H9 (cell line): Measurements from ENCODE around the gene SYCE3. TPM values are rescaled to one million over a fixed set of nuclear protein-coding genes. Genes with fewer than 3 reads are reported as not detected.

Experiments used
- DNase-seq: peaks from one replicate; pipeline ENCODE4 v3.0.0-alpha.2; 2017
- H2AFZ ChIP-seq: one replicate; pipeline ENCODE4 v1.6.1; 2013; ENCODE audit warnings: mild to moderate bottlenecking, low read length, control low read depth, moderate library complexity
- H2AK5ac ChIP-seq: 2 replicates; pipeline ENCODE4 v1.6.1; 2013; ENCODE audit warnings: low read length, control low read depth, mixed read lengths; ENCODE audit not compliant: insufficient read length
- H2BK120ac ChIP-seq: one replicate; pipeline ENCODE4 v1.6.1; 2013; ENCODE audit warnings: low read depth, mild to moderate bottlenecking, low read length, control low read depth, inconsistent platforms; ENCODE audit not compliant: poor library complexity, severe bottlenecking
- H2BK12ac ChIP-seq: 2 replicates; pipeline ENCODE4 v1.6.1; 2013; ENCODE audit warnings: low read length, control low read depth, mixed read lengths, low read depth; ENCODE audit not compliant: insufficient read length
- H2BK15ac ChIP-seq: 2 replicates; pipeline ENCODE4 v1.6.1; 2013; ENCODE audit warnings: low read depth, low read length, control low read depth
- H2BK20ac ChIP-seq: one replicate; pipeline ENCODE4 v1.6.1; 2013; ENCODE audit warnings: low read depth, mild to moderate bottlenecking, low read length, control low read depth, inconsistent platforms; ENCODE audit not compliant: poor library complexity, severe bottlenecking
- H2BK5ac ChIP-seq: 2 replicates; pipeline ENCODE4 v1.6.1; 2013; ENCODE audit warnings: low read length, control low read depth, mixed read lengths; ENCODE audit not compliant: insufficient read length
- H3K14ac ChIP-seq: 2 replicates; pipeline ENCODE4 v1.6.1; 2013; ENCODE audit warnings: low read length, control low read depth; ENCODE audit not compliant: insufficient read depth
- H3K18ac ChIP-seq: 2 replicates; pipeline ENCODE4 v1.6.1; 2013; ENCODE audit warnings: low read depth, mild to moderate bottlenecking, mixed read lengths, low read length, control low read depth; ENCODE audit not compliant: insufficient read length
- H3K23ac ChIP-seq: 2 replicates; pipeline ENCODE4 v1.6.1; 2013; ENCODE audit warnings: low read length, control low read depth, mixed read lengths, low read depth; ENCODE audit not compliant: insufficient read length
- H3K23me2 ChIP-seq: 2 replicates; pipeline ENCODE4 v1.6.1; 2013; ENCODE audit warnings: low read depth, mild to moderate bottlenecking, mixed read lengths, low read length, control low read depth; ENCODE audit not compliant: insufficient read length, poor library complexity, severe bottlenecking
- H3K27ac ChIP-seq: 2 replicates; pipeline ENCODE4 v1.5.1; 2013; ENCODE audit warnings: low read length, control low read depth, mixed read lengths, low read depth; ENCODE audit not compliant: insufficient read length
- H3K27me3 ChIP-seq: 2 replicates; pipeline ENCODE4 v1.6.1; 2013; ENCODE audit warnings: low read length, control low read depth, inconsistent platforms; ENCODE audit not compliant: insufficient read depth
- H3K4ac ChIP-seq: 2 replicates; pipeline ENCODE4 v1.6.1; 2013; ENCODE audit warnings: low read depth, mild to moderate bottlenecking, control low read depth, inconsistent platforms, low read length, moderate library complexity
- H3K4me1 ChIP-seq: 2 replicates; pipeline ENCODE4 v1.6.1; 2013; ENCODE audit warnings: low read length, control low read depth, inconsistent platforms; ENCODE audit not compliant: insufficient read depth
- H3K4me2 ChIP-seq: 2 replicates; pipeline ENCODE4 v1.6.1; 2013; ENCODE audit warnings: low read length, control low read depth, mixed read lengths; ENCODE audit not compliant: insufficient read length, insufficient read depth
- H3K56ac ChIP-seq: 2 replicates; pipeline ENCODE4 v1.6.1; 2013; ENCODE audit warnings: low read depth, mild to moderate bottlenecking, mixed read lengths, low read length, control low read depth; ENCODE audit not compliant: insufficient read length
- H3K79me1 ChIP-seq: 2 replicates; pipeline ENCODE4 v1.6.1; 2013; ENCODE audit warnings: low read depth, mild to moderate bottlenecking, moderate library complexity, low read length, control low read depth, inconsistent platforms; ENCODE audit not compliant: insufficient read depth, poor library complexity, severe bottlenecking
- H3K79me2 ChIP-seq: 2 replicates; pipeline ENCODE4 v1.6.1; 2013; ENCODE audit warnings: low read length, control low read depth, inconsistent platforms; ENCODE audit not compliant: insufficient read depth
- H3K9ac ChIP-seq: 2 replicates; pipeline ENCODE4 v1.6.1; 2013; ENCODE audit warnings: low read length, control low read depth, mixed read lengths; ENCODE audit not compliant: insufficient read length; ENCODE audit errors: extremely low read depth
- H3K9me3 ChIP-seq: one replicate; pipeline ENCODE4 v1.6.1; 2013; ENCODE audit warnings: low read depth, low read length, inconsistent platforms; ENCODE audit not compliant: control insufficient read depth
- H3T11ph ChIP-seq: one replicate; pipeline ENCODE4 v1.6.1; 2013; ENCODE audit warnings: mild to moderate bottlenecking, low read length, control low read depth, inconsistent platforms
- H4K20me1 ChIP-seq: one replicate; pipeline ENCODE4 v1.6.1; 2013; ENCODE audit not compliant: control insufficient read depth, insufficient read length, insufficient read depth
- H4K5ac ChIP-seq: 2 replicates; pipeline ENCODE4 v1.6.1; 2013; ENCODE audit warnings: low read depth, mild to moderate bottlenecking, mixed read lengths, low read length, control low read depth; ENCODE audit not compliant: insufficient read length
- H4K8ac ChIP-seq: replicated peaks from 2 replicates; pipeline ENCODE4 v1.6.1; 2013; ENCODE audit warnings: low read length, control low read depth, mixed read lengths, low read depth; ENCODE audit not compliant: insufficient read length
- H4K91ac ChIP-seq: 2 replicates; pipeline ENCODE4 v1.6.1; 2013; ENCODE audit warnings: low read depth, mild to moderate bottlenecking, moderate library complexity, mixed read lengths, low read length, control low read depth; ENCODE audit not compliant: insufficient read length
- H3K27ac Mint-ChIP-seq, 3 experiments: 2 replicates in 2 of 3; 3 replicates in 1 of 3; pipeline ENCODE4 v1.8.0; 2020 to 2021; ENCODE audit warnings: mixed read lengths in 3 of 3, mild to moderate bottlenecking in 1 of 3, moderate library complexity in 1 of 3
- H3K27me3 Mint-ChIP-seq: 2 replicates; pipeline ENCODE4 v1.8.0; 2021; ENCODE audit warnings: low read depth, mild to moderate bottlenecking, moderate library complexity, mixed read lengths
- H3K36me3 Mint-ChIP-seq, 3 experiments: 2 replicates in 2 of 3; 3 replicates in 1 of 3; pipeline ENCODE4 v1.8.0; 2020 to 2021; ENCODE audit warnings: low read depth in 3 of 3, mixed read lengths in 3 of 3; ENCODE audit not compliant: insufficient read depth in 1 of 3
- H3K4me1 Mint-ChIP-seq, 2 experiments: 2 replicates each; pipeline ENCODE4 v1.8.0; 2020; ENCODE audit warnings: mixed read lengths in 2 of 2
- H3K4me3 Mint-ChIP-seq, 2 experiments: 2 replicates in 1 of 2; 3 replicates in 1 of 2; pipeline ENCODE4 v1.8.0; 2020 to 2021; ENCODE audit warnings: mild to moderate bottlenecking in 2 of 2, mixed read lengths in 2 of 2, moderate library complexity in 1 of 2
- H3K9me3 Mint-ChIP-seq, 2 experiments: 2 replicates in 1 of 2; 3 replicates in 1 of 2; pipeline ENCODE4 v1.8.0; 2020; ENCODE audit warnings: mild to moderate bottlenecking in 2 of 2, mixed read lengths in 2 of 2, moderate library complexity in 1 of 2
- WGBS: extraction: QIAGEN DNeasy Blood & Tissue Kit; methylation state at CpG from one replicate; pipeline ENCODE4 v1.1.7; 2013; ENCODE audit warnings: missing lambda C conversion rate, low lambda C conversion rate, mixed read lengths; ENCODE audit not compliant: insufficient read length; ENCODE audit errors: extremely low coverage; 5-methylcytosine and 5-hydroxymethylcytosine counted together
- total RNA-seq: library from RNA; stranded (reverse); gene quantifications from 2 replicates; pipeline ENCODE4 v1.2.1, GENCODE V29; 2021
- TF ChIP-seq, protein P1 (sequence below): fragments of 200-600 bp; sonication (generic); conservative IDR thresholded peaks from 3 replicates; pipeline ENCODE4 v1.8.0; 2021; ENCODE audit warnings: antibody characterized with exemption, mild to moderate bottlenecking

Gene SYCE3
- total RNA-seq, 1 experiment from 2014 or later: 0.85 TPM

DNA sequence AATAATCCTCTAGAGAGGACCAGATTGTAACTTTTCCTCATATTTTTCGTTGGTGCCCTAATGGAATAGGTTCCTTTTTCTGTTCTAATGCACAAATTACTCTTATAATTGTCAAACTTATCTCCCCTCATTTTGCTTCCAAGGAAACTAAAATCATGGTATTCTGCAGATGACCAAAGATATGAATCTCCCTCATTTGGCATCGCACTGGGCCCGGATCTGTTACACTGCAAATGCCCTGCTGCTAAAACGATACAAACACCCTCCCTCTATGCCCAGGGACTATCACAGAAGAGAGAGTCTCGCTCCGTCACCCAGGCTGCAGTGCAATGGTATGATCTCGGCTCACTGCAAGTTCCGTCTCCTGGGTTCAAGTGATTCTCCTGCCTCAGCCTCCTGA, 9.4 kb downstream of the SYCE3 start:
- no CpG with 5 or more reads among the region's 8 CpGs for WGBS
- H3K9ac ChIP-seq: no peak overlapping the region

More for the DNA sequence above, 9.4 kb downstream of the SYCE3 start:
- TF ChIP-seq, protein P1, sequence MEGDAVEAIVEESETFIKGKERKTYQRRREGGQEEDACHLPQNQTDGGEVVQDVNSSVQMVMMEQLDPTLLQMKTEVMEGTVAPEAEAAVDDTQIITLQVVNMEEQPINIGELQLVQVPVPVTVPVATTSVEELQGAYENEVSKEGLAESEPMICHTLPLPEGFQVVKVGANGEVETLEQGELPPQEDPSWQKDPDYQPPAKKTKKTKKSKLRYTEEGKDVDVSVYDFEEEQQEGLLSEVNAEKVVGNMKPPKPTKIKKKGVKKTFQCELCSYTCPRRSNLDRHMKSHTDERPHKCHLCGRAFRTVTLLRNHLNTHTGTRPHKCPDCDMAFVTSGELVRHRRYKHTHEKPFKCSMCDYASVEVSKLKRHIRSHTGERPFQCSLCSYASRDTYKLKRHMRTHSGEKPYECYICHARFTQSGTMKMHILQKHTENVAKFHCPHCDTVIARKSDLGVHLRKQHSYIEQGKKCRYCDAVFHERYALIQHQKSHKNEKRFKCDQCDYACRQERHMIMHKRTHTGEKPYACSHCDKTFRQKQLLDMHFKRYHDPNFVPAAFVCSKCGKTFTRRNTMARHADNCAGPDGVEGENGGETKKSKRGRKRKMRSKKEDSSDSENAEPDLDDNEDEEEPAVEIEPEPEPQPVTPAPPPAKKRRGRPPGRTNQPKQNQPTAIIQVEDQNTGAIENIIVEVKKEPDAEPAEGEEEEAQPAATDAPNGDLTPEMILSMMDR: no peak
- no peak overlapping the region for H2BK120ac ChIP-seq
- H2AFZ ChIP-seq: no peak overlapping the region
- H3K27ac ChIP-seq: no peak overlapping the region
- H3K56ac ChIP-seq: no peak overlapping the region
- Mint-ChIP-seq H3K27ac (no peak overlapping the region), H3K4me1 (peaks cover 12 to 13% of the 10 kb centered on the region in 2 experiments), H3K4me3 (no peak overlapping the region), H3K36me3 (no peaks in the 10 kb centered on the region), H3K9me3 (no peaks in the 10 kb centered on the region), H3K27me3 (peaks cover 12% of the 10 kb centered on the region)
- no peak overlapping the region for H3K23ac ChIP-seq
- H3K4ac ChIP-seq: no peak overlapping the region
- DNase-seq: no peak
- H3K4me2 ChIP-seq: no peak overlapping the region
- H3T11ph ChIP-seq: no peak overlapping the region
- no peaks in the 10 kb centered on the region for H4K20me1 ChIP-seq
- H4K91ac ChIP-seq: no peak overlapping the region
- no peak overlapping the region for H2BK12ac ChIP-seq
- H3K27me3 ChIP-seq: no peaks in the 10 kb centered on the region
- no peaks in the 10 kb centered on the region for H3K4me1 ChIP-seq
- no peak overlapping the region for H4K5ac ChIP-seq
- H3K23me2 ChIP-seq: no peaks in the 10 kb centered on the region
- no peaks in the 10 kb centered on the region for H3K9me3 ChIP-seq
- no peak overlapping the region for H3K14ac ChIP-seq
- no peak overlapping the region for H4K8ac ChIP-seq
- H3K79me2 ChIP-seq: no peaks in the 10 kb centered on the region
- H3K79me1 ChIP-seq: no peaks in the 10 kb centered on the region
- no peak overlapping the region for H2BK15ac ChIP-seq
- H2BK20ac ChIP-seq: no peak overlapping the region
- no peak overlapping the region for H2BK5ac ChIP-seq
- H3K18ac ChIP-seq: no peak overlapping the region
- H2AK5ac ChIP-seq: no peak overlapping the region
